Pons (tissue), 1 donor: ENCODE results near the gene ETS2.

Experiments
- DNase-seq: peaks from one replicate; pipeline ENCODE4 v3.0.0-alpha.2; 2016; ENCODE audit warnings: low spot score

ETS2 gene

GRCh38 chr21:38805328-38806152 lies at the start of gene ETS2:
Gene ETS2, plus strand, starts transcription at chr21:38805929. Its CDS starts 4,106 bp downstream, at chr21:38810035.
- DNase-seq, result peak; percentile 82

DNA sequence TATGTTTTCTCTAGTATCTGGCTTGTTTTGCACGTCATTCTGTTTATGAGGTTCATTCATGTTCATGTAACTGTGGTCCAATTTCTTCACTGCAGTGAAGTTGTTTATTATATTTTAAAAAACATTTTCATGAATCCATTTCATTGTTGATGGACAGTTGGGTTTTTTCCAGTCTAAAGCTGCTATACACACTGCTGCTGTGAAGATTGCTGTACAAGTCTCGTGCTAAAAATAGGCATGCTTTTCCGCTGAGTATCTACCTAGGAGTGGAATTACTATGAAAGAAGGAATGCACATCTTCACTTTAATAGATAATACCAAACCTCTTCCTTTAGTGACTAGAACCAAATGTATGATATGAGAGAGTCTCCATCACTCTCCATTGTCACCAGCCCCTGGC lies 49.0 kb upstream of the ETS2 start:
- no peak for DNase-seq

DNA sequence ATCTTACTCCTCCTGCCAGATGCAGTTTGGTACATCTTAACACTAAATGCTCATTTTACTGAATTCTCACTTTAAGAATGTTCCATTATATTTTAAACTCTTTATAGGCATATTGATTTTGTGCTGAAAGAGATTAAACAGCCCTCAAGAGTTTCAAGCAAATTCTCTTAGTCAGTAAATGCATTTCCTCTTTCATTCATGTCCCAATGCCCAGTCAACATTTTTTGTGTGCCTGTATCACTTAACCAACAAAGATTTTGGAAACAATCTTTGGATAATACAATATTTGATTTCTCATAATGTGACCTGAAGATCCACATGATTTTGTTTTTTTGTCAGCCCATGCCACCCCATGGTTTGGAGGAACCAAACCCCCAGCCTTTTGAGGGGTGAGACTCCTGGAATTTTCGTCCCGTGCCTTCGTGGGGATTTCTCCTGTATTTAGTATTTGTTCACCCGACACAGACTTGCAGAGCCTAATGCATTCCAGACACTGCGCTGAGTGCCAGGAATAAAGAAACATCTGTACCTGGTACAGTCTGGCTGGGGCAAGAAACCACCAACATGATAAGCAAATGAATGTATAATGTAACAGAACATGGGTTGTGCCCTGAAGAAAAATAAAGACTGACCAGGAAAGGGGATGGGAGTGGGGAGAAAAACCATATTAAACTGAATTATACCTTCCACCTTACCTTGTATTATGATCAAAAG lies 47.1 kb upstream of the ETS2 start:
- no peak for DNase-seq

DNA sequence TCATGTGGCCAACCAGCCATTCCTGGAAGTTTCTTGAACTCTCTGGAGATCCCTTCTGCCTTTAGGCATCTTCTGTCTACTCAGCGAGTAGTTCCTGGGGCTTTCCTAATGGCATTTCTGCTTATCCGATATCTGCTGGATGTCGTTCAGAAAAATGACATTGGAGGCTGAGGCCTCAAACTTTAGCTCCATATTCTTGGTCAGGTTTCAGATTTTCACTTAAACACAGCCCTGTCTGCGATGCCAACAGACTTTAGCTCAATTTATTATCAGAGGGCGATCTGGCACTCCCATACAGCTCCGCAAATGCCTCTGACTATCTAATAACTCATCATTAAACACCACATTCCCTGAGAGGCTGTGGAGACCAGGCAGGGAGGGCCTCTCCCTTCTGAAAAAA lies 46.3 kb upstream of the ETS2 start:
- no peak for DNase-seq

- DNase-seq, result no peak
These were observed 45.5 kb upstream of the ETS2 start for GRCh38 chr21:38760017-38760761.

- no peak for DNase-seq
These were observed 45.0 kb upstream of the ETS2 start for GRCh38 chr21:38760762-38761155.

- no peak for DNase-seq
These were observed 44.2 kb upstream of the ETS2 start for GRCh38 chr21:38761531-38761930.

DNA sequence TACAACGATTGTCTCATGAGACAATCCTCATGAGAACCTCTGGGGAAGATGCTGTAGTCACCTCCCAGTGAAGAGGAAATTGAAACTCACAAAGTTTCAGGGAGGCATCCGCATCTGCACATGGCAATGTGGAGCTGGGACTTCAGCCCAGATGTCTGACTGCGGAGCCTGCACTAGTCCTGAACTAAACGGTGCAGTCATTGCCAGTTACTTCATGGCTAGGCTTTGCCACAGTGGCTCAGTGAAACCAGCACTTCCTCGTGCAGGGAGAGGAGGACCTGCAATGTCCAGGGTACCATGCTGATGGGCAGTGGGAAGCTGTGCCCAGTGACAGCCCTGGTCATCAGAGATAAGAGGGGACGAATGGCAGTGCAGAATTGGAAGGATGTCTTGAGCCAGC lies 40.7 kb upstream of the ETS2 start:
- no peak for DNase-seq

DNA sequence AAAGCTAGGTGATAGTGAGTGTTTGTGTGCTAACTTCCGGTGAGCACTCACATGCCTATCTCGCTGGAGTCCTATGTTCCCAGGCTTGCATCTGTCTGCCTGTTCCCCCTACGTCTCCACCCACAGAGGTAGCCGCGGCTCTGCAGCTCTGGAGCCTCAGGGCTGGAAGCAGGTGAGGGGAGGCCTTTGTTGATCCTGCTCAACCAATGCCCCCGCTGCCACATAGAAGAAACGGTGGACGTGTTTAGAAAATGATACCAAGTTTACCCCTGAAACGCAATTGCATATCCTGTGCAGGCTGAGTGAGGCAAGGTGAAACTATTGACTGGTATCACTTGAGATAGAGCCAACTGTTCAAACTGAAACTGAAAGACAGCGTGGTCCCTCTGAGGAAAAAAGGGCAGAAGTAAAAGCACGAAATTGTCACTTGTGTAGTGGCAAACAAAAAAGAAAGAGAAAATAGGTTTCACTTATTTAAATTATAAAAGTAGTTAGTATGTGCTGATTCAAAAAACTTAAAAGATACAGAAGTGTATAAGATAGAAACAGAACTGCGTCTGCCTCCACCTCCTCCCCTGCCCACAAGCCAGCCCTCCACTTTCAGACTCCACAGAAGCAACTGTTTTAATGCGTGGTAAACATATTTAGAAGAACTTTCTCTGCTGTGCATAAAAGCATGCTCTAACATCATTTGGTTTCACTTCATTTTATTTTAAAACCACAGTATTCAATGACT lies 38.6 kb upstream of the ETS2 start:
- no peak for DNase-seq

DNA sequence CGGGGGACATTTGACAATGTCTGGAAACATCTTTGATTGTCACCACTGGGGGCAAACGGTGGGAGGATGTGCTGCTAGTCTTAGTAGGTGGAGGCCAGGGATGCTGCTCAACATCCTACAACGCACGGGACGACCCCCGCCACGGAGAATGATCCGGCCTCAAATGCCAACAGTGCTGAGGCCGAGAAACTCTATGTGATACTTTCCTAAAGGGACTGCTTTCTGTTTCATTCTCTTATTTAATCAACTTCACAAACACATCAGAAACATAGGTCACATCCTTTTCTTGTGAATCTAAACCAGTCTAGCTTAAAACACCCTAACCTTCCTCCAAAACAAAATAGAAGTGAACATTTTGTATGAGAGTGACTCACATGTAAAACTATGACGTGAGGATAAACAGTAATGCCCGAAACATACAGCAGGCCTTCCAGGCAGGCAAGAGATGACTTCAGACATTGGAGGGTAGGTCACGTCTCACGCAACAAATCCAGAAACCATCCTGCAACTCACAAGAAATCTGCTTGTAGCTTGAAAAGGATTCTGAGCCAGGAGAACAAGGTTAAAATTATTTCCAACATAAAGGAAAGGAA lies 37.2 kb upstream of the ETS2 start:
- no peak for DNase-seq

DNA sequence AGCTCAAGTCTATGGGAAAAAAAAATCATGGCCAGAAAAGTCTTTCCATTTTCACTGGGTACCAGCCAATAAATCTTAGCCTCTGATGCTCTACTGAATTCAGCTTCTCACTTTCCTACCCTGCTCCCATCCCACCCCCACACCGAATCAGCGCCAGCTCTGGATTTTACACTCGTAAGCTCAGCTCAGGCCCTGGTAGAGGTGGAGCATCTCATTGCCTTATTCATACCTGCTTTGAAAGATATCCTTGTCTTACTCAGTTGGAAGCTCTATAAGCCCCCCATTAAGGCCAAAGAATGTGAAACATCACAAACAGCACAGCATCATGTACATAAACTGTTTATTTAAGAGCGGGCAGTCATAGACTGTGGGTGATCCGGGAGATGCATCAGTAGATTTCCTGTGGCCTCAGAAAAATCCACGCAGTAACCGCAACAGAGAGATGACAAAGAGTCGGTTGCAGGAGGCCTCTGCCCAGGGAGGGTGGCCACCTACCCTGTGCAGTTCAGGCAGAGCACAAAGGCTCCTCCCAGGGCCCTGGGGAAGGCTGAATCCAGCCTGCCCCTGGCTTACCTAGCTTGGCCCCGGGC lies 36.4 kb upstream of the ETS2 start:
- DNase-seq, result no peak

GRCh38 chr21:38770660-38771059 lies 35.1 kb upstream of the ETS2 start:
- no peak for DNase-seq

DNA sequence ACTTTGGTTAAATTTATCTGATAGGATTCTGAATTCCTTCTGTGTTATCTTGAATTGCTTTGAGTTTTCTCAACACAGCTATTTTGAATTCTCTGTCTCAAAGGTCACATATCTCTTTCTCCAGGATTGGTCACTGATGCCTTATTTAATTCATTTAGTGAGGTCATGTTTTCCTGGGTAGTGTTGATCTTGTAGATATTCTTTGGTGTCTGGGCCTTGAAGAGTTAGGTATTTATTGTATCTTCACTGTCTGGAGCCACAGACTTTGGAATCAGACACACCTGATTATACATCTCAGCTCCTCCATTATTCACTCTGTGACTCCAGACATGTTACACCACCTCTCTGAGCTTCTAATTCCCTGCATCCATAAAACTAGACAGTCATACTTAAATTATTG lies 34.2 kb upstream of the ETS2 start:
- DNase-seq, result no peak

DNA sequence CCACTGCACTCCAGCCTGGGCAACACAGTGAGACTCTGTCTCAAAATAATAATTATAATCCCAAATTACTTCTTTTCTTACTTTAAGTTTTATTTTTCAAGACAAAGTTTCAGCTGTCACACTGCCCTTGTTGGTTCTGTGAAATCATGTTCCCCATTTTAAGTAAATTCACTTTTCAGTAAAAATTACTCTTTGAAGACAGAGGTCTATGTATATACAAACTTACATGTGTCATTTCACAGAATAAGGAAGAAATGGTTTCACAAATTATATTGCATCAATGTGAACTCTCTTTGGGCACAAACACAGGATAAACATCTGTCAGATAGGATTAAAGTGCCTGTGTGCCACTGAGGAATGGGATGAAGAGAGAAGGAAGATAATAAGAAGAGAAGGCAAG lies 33.1 kb upstream of the ETS2 start:
- DNase-seq, result no peak

DNA sequence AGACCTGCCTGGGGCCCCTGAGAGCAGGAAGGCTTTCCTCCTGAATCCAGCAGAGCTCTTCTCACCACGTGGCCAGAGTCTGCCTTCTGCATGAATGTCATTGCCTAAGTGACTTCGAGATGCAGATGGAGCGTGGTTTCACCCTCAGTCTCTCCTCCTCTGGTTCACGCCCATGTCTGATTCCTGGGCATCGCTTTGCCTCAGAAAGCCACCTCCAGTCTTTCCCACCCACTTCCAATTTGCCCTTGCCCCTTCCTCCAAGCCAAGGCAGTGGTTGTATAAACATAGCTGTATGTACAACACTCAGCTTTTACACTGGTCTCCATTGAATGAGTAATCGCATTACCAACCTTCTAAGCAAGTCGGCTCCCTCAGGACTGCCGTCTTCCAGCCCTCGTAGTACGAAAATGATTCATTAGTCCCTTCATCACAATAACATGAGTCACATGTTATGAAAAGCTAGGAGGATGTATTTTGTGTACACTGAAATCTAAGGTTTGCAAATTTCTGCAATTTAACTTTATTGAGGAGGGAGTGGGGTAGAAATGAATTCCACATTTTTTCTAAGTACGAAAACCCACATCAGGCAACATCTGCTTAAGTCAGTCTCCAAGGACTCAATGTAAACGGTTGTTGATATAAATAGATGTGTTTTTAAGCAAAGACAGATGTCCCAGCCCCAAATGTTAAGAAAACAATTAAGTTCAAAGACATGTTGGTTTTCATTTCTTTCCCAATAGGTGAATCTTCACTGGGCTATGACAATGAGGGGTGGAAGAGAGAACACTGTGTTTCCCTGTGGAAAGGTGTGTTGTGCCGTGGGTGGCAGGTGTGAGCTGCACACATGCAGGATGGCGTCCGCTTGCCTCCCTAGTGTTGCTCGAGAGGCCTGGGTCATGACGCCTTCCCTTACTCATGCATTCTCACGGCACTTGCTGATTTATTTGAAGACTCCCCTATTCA lies 32.3 kb upstream of the ETS2 start:
- DNase-seq, result no peak

DNA sequence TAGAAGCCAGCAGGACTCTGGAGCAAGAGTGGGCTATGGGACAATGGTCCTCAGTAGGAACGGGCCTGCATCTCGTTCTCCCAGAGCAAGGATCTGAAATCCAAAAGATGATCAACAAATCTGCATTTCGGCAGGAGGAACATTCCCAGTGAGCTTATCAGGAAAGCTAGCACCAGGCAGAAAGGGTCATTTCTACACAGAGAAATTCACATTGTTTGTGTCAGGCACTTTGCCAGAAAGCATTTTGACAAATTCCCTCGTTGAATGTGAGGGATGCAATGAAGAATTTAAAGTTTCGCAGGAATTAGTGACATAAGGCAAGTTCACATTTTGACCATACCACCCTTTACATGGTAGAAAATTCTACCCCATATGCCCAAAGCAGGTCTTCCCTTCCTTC lies 31.6 kb upstream of the ETS2 start:
- DNase-seq, result no peak

DNA sequence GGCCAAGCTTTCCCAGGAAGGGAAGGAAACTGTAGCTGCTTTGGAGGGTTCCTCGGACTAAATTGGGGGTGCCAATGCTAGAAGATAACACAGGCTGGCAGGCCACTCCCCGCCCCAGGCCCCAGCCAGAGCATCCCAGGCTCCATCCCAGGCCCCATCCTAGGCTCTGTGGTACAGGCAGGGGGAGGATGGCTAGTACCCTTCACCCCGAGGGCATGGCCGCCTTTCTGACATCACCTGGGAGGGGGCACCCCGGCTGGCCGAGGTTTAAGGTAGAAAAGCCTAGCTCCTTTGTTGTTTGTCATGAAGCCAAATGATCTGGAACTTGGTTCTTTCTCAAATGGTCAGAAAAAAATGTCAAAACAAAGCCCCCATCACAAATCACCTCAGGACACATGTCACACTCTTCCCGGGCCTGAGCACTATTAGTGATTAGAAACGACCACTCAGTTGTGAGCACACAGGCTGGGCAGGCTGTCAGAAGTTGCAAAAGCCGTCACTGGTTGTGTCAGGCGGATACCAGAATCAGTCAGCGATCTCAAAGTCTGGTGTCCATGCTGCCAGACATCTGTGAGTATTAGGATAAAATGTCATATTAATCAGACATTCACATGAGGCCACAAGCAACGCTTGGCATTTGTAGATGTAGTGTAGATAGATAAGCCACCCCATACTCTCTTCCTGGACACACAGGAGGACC lies 31.0 kb upstream of the ETS2 start:
- DNase-seq, result no peak

DNA sequence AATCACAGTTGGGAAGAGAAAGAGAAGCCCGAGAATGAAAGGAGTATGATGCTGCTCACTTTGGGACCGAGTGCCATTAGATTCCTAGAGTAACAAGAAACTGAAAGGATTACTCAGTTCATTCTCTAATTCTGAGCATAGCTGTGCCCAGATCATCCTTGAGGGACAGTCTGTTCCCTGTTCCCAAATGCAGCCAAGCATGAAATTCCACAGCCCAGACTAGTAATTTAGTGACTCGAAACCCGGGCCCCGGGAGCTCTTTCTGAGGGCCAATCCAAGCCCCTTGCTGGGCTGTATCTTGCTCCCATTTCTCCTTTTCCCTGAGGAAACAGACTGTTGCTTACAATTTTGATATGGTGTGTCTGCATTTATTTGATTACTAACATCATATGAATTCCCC lies 30.0 kb upstream of the ETS2 start:
- no peak for DNase-seq

- no peak for DNase-seq
These were observed 28.7 kb upstream of the ETS2 start for GRCh38 chr21:38777015-38777414.

- DNase-seq, result no peak
These were observed 28.2 kb upstream of the ETS2 start for GRCh38 chr21:38777531-38777930.
